HG02798 (cell line): ENCODE results near the gene GMDS.

Source experiments
- ATAC-seq: cut with Tn5 transposase; IDR thresholded peaks from one replicate; pipeline ENCODE4 v1.9.1; 2021; ENCODE audit warnings: mild to moderate bottlenecking; ENCODE audit not compliant: unreplicated experiment, poor library complexity

GMDS gene

DNA sequence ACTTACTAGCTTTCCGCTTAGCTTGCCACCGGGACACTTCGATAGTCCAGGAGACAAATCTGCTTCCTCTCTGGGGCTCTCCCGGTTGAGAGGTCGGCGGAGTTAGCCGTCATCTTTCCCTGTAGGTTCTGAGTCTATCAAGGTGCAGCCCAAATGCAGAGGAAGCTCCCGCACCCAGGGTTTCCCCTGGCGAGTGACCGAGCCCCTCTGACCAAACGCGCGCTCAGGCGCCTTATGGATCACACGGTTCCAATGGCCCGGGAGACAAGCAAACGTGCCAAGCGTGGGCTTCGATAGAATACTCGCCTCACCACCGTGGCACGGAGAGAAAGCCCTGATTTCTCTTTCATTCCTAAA is 651.5 kb downstream of the GMDS start:
- no peak for ATAC-seq

DNA sequence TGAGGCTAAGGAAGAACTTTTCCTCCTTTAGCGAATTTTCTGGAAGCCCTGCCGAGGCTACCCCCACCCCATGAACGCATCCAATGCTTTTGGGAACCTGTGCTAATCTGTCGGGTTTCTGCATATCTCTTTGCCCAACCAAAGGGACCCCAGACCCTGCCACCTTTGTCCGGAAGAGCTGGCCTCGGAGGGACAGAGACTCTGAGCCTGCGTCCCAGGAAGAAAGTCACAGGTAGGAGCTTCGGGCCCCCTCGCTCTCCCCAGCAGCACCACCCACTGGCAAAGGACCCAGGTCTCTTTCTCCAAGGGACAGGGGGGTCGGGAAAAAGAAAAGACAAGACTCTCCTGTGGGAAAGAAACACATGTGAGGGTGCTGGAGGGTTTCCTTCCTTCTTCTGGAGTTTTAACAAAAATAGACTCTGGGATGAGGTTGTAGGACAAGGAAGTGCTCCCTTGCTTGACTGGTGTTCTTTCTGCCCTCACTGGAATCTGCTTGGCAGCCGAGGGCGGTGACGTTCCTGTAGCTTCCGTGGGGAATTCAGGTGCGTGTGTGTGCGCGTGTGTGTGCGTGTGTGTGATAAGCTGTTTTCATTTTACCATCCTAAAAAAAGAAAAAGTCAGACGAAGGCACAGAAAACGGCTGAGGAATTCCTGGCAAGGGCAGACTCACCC is 652.0 kb downstream of the GMDS start:
- no peak for ATAC-seq

DNA sequence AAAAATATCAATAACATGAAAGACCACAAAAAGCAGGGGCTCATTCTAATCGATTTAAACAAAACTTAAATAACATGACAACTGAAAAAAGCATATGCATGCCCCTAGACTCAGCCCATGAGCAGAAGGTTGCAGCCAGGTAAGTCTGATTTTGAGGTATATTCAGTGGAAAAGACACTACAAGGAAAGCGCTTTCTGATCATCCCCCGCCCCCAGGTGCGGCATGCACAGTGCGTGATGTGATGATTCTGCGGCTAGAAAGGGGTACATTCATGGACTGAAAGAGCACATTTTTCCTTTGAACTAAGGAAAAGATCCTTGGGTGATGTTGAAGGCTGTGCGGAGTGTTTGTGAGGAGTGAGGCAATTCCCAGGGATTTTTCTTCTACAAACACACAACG is 652.6 kb downstream of the GMDS start:
- no peak for ATAC-seq

DNA sequence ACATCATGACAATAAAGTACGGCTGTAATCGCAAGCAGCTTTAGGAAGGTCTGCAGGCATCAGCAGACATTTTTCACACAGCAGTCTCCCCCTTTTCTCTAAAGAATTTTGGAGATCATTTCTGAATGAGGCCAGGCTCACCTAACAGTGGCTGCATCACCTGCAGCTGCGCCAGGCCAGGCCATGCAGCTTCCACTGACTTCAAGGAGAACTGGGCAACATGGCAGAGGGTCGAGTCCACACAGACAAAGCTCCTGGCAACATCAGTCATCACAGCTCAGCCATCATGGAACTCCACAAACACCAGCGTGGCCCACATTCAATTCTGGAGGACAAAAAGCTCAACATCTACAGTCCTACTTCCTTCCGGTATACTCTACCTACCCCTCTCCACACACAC is 653.5 kb downstream of the GMDS start:
- ATAC-seq = no peak

DNA sequence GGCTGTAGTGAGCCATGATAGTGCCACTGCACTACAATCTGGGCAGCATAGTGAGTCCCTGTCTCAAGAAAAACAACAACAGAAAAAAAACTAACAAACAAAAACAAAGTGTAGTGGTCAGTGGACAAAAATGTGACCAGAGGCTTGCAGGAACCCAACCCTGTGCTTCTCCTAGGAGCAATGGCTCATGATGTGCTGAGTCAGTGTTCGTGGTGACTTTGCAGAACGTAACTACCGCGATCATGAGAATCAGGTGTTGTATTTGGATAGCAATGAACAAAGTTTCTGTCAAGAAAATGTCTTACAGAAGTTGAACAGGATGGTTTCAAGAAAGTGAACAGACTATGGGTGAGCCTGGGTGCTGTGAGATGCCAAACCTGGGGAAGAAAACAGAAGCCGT is 654.2 kb downstream of the GMDS start:
- ATAC-seq = no peak

DNA sequence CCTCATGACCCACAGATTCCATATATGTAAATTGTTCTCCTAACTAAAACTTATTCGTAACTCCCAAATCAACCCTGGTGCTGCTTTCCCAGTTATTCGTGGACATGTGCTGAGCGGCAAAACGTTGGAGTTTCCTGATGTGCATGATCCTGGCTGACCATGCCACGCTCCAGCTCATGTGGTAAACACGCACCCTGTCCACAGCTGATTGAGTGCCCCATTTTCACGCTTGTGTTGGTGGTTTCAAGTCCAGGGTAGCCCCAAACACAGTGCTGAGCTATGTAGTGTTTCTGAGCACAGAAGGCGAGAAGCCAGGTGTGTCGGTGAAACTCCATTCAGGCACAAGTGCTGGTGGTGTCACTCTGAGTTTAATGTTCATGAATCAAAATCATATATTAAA is 654.8 kb downstream of the GMDS start:
- no peak for ATAC-seq

DNA sequence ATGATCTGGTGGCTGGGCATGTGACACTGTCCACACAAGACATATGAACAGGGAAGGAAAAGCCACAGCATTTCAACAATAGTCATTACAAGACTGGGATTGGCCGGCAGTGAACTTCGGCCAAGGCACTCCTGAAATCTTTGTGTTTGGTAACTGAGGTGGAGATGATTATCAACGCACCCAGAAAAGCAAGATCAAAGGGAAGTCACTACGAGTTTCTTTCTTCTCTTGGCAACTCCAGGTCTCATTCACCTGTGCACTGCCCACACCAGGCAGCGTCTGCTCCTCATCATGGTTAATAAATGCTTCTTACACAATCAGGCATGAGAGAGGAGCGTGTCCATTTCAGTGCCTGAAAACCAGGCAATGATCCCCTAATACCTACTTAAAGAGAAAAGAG is 656.2 kb downstream of the GMDS start:
- ATAC-seq = no peak

DNA sequence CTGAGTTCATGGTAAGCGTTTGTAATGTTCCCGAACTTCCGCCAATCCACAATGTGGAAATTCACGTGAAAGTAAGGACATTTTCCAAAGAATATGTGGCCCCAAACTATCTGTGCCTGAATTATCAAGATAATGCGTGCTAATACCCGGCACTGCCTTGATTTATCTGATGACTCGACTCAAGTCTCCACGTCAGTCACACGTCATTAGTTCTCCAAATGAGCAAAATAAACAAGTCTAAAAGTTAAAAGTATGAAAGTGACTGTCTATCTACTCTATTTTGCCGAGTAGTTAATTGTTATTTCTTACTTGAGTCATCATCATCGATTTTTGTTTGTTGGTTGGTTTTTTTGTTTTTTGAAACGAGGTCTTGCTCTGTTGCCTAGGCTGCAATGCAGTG is 657.4 kb downstream of the GMDS start:
- no peak for ATAC-seq

DNA sequence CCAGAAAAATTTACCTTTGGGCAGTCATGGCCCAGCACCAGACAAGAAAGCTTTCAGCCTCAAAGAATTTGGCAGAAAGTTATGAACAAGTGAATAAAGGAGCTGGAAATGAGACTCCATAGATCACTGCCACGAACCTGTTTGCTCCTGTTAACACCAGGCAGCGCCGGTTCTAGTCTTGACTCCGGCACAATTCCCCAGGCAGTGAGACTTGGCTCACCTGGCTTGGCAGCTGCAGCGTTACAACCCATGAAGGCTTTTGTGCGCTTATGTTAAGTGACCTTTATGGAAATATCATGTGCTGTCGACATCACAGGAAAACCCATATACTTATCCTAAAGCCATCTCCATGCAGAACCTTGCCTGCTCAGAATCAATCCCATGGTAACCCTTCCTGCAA is 657.9 kb downstream of the GMDS start:
- no peak for ATAC-seq

DNA sequence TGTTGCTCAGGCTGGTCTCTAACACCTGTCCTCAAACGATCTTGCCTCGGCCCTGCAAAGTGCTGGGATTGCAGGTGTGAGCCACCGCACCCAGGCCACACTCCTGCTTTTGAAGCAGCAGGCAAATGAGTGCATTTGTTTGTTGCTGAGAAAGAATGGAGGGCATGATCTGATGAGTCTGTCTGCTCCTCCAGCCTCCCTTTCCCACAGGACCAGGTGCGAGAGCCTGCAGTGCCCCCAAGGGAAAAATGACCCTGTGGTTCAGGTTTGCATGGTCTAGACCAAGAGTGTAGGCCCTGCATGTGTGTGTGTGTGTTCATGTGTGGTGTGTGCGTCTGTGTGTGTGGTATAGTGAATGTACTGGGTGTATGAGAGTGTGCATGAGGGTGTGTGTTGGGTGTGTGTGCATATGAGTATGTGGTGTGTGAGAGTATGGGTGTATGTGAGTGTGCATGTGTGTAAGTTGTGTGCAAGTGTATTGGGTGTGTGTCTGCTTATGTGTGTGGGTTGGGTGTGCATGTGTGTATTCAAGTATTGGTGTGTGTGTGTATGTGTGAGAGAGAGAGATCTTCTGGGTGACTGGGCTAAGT is 658.4 kb downstream of the GMDS start:
- ATAC-seq = no peak

DNA sequence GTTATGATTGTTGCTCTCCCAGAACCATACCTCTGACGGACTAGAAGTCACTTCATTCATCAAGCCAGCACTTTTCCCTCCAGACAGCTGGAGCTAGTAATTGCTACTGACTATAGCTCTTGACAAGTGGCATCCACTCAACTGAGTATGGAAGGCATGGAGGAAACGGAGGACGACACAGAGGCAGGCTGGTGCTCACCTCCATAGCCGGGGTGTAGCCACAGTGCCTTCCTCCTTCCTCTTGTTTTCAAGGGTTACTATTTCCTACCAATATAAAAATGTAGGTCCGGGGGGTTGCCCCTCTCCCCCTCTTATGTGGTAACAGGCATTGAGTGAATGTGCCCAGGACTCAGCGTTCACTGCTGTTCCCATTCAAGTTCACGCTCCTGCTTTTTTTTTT is 659.1 kb downstream of the GMDS start:
- no peak for ATAC-seq

DNA sequence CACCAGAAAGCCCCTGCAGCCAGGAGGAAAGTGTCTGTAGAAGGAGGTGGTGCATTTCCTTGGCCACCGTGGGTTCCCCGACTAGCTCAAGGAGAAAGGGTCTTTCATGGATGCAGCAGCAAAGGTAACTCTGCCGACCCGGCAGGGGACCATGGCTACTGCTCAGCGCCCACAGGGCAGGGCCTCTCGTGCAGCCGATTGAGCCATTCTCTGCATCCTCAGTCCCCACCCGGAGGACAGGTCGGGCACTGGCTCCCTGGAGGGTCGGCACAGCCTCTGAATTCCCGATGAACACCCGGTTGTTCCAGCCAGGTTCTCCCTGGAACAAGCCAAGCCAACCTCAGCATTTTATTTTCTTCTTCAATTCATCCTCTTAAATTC is 659.7 kb downstream of the GMDS start:
- ATAC-seq = no peak

DNA sequence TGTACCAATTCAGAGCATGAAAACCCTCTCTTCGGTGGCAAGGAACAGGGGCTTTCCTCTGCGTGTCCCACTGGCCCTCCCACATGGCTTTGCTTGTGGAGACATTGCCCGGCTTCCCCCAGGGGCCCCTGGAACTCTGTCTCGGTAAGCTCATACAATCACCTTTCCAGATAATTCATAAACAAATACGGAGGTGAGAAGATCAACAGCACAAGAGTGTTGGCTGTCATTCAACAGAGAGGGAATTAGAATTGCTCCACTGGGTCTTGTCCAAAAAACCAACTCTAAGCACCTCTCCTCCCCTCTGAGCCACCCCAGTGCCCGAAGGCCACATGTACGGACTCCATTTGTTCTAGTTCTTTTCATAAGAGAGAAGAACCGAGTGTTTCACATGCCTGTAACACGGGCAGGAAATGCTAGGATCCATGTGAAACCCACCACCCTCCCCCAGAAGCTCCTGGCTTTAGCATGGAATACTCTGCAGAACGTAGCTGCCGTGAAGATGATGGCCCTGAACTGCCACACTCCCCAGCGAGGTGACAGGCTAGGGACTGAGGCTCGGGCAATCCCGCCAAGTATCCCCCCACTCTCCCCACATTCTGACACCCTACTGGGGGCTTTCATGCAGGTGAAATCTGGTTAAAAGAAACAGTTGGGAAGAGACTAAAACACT is 660.3 kb downstream of the GMDS start:
- ATAC-seq = no peak

DNA sequence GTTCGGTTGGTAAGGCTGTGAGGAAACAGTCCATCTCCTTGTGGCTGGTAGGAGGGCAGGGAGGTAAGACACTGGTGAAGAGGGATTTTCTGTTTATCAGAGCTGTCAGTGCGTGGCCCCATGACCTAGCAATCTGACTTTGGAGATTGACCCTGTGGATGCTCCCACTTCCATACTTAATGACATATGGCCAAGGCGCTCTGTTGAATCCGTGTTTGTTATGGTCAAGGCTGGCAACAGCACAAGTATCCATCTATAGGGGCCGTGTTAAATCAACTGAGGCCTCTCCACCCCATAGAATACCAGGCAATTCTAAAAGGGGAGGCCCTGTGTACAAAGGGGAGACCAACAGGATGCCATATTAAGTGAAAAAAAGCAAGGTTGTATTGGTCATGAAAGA is 661.3 kb downstream of the GMDS start:
- no peak for ATAC-seq

DNA sequence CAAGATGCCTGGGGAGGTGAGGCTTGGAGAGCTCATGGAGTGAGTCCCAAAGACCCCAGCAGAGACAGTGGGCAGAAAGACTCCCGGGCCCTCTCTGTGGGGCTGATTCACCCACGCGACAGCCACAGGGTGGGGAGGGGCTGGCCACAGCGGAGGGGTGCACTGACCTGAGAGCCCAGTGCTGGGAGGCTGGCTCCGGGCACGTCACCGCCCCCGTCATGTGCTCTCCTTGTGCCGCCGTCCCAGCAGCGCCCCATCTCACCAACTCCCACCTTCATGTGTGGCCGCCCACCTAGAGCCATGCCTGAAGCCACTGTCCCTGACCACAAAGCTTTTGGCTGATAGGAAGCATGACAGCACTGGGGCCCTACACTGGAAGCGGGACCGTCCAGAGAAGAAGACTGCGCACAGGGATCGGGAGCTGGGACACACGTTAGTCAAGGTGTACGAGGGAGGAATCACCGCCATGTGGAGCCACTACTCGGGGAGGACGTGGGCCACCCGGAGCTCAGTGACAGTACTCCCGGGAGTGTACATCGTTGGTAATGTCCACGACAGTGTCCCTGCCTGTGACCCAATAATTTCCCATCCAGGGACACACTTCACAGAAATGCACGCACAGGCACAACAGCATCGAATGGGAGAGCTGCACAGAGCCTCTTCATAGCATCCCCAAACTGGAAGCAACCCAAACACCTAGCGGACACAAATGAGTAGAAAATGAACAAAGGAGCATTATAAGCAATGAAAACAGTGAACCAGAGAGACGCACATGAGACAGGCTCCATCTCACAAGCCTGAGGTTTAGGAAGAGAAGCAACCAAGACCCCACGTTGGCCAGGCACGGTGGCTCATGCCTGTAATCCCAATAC is 664.0 kb downstream of the GMDS start:
- no peak for ATAC-seq

DNA sequence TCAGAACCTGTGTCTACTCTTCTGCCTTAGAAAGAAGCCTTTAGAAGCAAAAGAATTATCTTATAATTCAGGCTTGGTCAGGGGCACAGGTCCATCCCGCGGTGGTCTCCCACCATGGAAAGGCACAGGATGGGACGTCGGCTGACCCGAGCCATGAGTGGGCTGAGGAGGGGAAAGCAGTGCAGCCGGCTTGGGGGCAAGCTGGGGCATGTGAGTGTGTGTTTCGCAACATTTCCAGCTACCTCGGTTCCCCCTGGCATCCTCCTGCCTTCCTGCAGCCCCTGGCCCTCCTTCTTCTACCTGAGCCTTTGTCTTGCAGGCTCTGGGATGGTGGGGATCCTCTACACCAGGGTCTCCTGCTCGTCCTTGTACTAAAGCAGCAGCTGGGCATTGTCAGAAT is 664.8 kb downstream of the GMDS start:
- no peak for ATAC-seq

DNA sequence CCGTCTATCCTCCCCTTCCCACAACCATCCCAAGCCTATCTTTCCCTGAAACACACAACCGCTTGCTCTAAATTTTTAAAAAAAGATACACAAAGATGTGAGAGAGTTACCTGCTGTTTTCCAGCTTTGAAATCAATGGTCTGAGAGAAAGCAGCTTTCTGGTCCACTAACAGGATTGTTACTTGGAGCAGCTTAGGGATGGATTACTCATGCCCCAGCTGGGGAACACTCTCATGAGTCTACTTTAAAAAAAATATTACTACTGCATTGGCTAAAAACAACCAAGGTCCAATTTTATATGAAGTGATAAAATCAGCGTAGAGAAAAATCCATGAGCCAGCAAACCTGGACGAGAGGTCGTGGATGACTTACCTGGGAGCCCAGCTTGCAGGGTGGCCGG is 665.3 kb downstream of the GMDS start:
- no peak for ATAC-seq

DNA sequence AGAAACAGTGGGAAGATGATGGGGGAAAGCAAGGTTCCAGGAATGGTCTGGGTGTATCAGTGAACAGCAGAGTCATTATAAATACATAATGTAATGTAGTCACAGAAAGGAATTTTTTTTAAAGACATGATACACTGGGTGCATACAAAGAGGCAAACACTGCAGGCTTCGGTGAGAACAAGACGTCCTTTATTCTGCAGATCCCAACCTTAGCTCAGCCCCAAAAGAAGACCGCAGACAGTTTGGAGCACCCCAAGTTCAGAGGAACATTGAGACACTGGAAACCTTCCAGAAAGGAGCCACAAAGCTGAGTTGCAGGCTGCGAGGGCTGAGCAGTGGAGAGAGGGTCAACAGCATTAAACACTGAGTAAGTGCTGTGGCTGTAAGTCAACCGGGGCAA is 666.3 kb downstream of the GMDS start:
- ATAC-seq = no peak

DNA sequence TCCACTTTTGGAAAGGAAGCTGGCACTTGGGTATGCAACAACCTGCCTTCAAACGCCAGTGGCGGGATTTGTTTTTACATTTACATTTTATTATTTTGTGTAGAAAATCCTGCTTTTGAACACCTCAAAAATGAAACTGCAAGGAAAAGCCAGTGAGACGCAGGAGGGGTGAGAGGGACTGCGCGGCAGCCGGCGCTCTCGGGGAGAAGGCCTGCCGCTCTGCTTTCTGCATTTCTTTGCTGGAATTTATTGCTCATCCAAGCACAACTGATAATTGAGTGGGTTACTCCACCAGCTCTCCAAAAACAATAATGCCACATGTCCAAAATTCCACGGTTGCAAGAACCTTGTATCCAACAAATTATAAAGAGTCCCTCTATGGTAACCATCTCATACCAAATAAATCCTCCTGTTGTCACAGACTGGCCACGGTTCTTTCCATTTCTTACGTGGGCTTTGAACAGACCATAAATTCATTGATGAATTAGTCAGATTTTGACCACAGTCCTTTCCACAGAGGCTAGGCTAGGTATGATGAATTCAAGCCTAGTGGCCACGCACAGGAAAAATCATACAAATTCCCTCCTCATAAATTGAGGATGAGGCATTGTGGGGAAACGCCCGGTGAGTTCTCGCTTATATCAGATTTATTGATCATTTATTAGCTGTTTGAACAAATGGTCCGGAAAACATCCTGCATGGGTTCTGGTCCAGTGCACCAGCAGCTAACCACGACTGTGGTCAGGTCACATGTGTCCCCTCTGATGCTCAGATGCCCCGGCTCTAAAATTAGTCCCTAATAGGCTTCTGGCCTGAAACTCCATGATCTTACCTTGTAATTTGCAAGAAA is 667.3 kb downstream of the GMDS start:
- ATAC-seq = no peak

DNA sequence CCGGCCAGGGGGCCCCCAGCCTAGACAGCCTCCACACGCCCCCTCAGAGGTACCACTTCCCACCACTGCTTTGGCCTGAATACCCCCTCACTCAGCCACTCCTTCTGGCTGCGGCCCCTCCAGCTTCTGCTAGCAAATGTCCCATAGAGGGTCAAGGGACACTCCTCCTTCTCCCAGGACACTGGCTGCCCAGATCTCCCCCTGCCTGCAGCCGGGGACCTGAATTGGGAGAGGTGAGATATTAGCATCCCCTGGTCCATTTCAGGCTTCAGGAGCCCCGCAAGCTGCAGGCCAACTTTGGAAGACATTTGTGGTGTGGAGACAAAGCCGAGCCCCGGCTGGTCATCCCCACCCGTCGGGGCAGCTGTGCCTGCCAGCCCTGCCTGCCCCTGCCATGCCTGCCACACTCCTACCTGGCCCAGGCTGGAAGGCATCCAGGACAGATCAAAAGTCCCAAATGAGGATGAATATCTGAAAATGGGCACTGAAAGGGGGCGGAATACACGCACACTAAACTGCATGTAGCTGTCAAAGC is 668.2 kb downstream of the GMDS start:
- no peak for ATAC-seq
